ENCODE measurements around the gene SLC22A1.

The SLC22A1 gene

DNA sequence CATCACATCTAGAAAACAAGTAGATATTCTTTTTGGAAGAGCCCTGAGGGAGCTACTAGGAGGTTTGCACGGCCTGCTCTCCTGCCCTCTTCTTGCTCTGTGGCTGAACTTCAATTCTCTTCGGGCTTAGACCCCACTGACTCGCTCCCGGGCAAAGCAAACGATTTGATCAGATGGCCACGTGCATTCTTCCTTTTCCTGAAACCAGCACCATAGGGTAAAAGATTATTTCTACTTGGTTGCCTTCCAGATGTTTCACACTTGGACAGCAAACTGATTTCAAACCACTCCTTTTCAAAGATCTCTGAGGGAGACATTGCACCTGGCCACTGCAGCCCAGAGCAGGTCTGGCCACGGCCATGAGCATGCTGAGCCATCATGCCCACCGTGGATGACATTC, at the start of gene SLC22A1:
SLC22A1 (plus strand) TSS at position 258 of the 400 bp plus-strand sequence; CDS start at position 379, 121 bp downstream.
- Histone ChIP-seq H3K36me3 (ENCODE audit: control insufficient read depth in 1 of 2, insufficient read depth in 2 of 2, low read length in 2 of 2) (no peaks in the 10 kb centered on the region), H3K27ac (ENCODE audit: low read length) (no peak within 1 kb of the TSS), H3K27me3 (ENCODE audit: low read depth, low read length) (no peaks in the 10 kb centered on the region), H3K4me1 (ENCODE audit: control insufficient read depth in 1 of 2, insufficient read depth in 2 of 2, low read length in 2 of 2) (no peaks in the 10 kb centered on the region), H3K4me3 (ENCODE audit: low read depth in 1 of 2, low read length in 2 of 2) (no peak within 1 kb of the TSS), H3K9me3 (ENCODE audit: control insufficient read depth in 1 of 2, low read length in 2 of 2) (no peaks in the 10 kb centered on the region)

GRCh38 chr6:160073272-160073671, 48.3 kb upstream of the SLC22A1 start:
- peaks cover 86 to 96% of the 10 kb centered on the region in 2 donors for H3K36me3 ChIP-seq (ENCODE audit: control insufficient read depth in 1 of 2, insufficient read depth in 2 of 2, low read length in 2 of 2)
- H3K9me3 ChIP-seq (ENCODE audit: control insufficient read depth in 1 of 2, low read length in 2 of 2), result no peaks in the 10 kb centered on the region
- no peak overlapping the region for H3K4me3 ChIP-seq (ENCODE audit: low read depth in 1 of 2, low read length in 2 of 2)

GRCh38 chr6:160076009-160076408, 45.6 kb upstream of the SLC22A1 start:
- H3K36me3 ChIP-seq (ENCODE audit: control insufficient read depth in 1 of 2, insufficient read depth in 2 of 2, low read length in 2 of 2), result peaks cover 87 to 93% of the 10 kb centered on the region in 2 donors
- no peaks in the 10 kb centered on the region for H3K4me1 ChIP-seq (ENCODE audit: control insufficient read depth in 1 of 2, insufficient read depth in 2 of 2, low read length in 2 of 2)
- no peak overlapping the region for H3K4me3 ChIP-seq (ENCODE audit: low read depth in 1 of 2, low read length in 2 of 2)
- no peaks in the 10 kb centered on the region for H3K9me3 ChIP-seq (ENCODE audit: control insufficient read depth in 1 of 2, low read length in 2 of 2)
- H3K27ac ChIP-seq (ENCODE audit: low read length), result no peak overlapping the region
- no peaks in the 10 kb centered on the region for H3K27me3 ChIP-seq (ENCODE audit: low read depth, low read length)

More at GRCh38 chr6:160073272-160073671, 48.3 kb upstream of the SLC22A1 start:
- Histone ChIP-seq H3K27me3 (ENCODE audit: low read depth, low read length) (no peaks in the 10 kb centered on the region), H3K27ac (ENCODE audit: low read length) (no peak overlapping the region), H3K4me1 (ENCODE audit: control insufficient read depth in 1 of 2, insufficient read depth in 2 of 2, low read length in 2 of 2) (no peaks in the 10 kb centered on the region)

GRCh38 chr6:160077024-160077423, 44.6 kb upstream of the SLC22A1 start:
- Histone ChIP-seq H3K9me3 (ENCODE audit: control insufficient read depth in 1 of 2, low read length in 2 of 2) (no peaks in the 10 kb centered on the region), H3K4me1 (ENCODE audit: control insufficient read depth in 1 of 2, insufficient read depth in 2 of 2, low read length in 2 of 2) (no peaks in the 10 kb centered on the region), H3K27me3 (ENCODE audit: low read depth, low read length) (no peaks in the 10 kb centered on the region), H3K36me3 (ENCODE audit: control insufficient read depth in 1 of 2, insufficient read depth in 2 of 2, low read length in 2 of 2) (peaks cover 80 to 92% of the 10 kb centered on the region in 2 donors), H3K4me3 (ENCODE audit: low read depth in 1 of 2, low read length in 2 of 2) (no peak overlapping the region), H3K27ac (ENCODE audit: low read length) (no peak overlapping the region)

GRCh38 chr6:160077526-160077925, 44.1 kb upstream of the SLC22A1 start:
- Histone ChIP-seq H3K27ac (ENCODE audit: low read length) (no peak overlapping the region), H3K9me3 (ENCODE audit: control insufficient read depth in 1 of 2, low read length in 2 of 2) (no peaks in the 10 kb centered on the region), H3K36me3 (ENCODE audit: control insufficient read depth in 1 of 2, insufficient read depth in 2 of 2, low read length in 2 of 2) (peaks cover 75 to 89% of the 10 kb centered on the region in 2 donors), H3K4me3 (ENCODE audit: low read depth in 1 of 2, low read length in 2 of 2) (no peak overlapping the region), H3K27me3 (ENCODE audit: low read depth, low read length) (no peaks in the 10 kb centered on the region), H3K4me1 (ENCODE audit: control insufficient read depth in 1 of 2, insufficient read depth in 2 of 2, low read length in 2 of 2) (no peaks in the 10 kb centered on the region)

- Histone ChIP-seq H3K36me3 (ENCODE audit: control insufficient read depth in 1 of 2, insufficient read depth in 2 of 2, low read length in 2 of 2) (peaks cover 61 to 86% of the 10 kb centered on the region in 2 donors), H3K27me3 (ENCODE audit: low read depth, low read length) (no peaks in the 10 kb centered on the region), H3K9me3 (ENCODE audit: control insufficient read depth in 1 of 2, low read length in 2 of 2) (no peaks in the 10 kb centered on the region), H3K4me3 (ENCODE audit: low read depth in 1 of 2, low read length in 2 of 2) (no peak overlapping the region), H3K27ac (ENCODE audit: low read length) (no peak overlapping the region), H3K4me1 (ENCODE audit: control insufficient read depth in 1 of 2, insufficient read depth in 2 of 2, low read length in 2 of 2) (no peaks in the 10 kb centered on the region)
Measured at GRCh38 chr6:160078883-160079685, 42.5 kb upstream of the SLC22A1 start.

DNA sequence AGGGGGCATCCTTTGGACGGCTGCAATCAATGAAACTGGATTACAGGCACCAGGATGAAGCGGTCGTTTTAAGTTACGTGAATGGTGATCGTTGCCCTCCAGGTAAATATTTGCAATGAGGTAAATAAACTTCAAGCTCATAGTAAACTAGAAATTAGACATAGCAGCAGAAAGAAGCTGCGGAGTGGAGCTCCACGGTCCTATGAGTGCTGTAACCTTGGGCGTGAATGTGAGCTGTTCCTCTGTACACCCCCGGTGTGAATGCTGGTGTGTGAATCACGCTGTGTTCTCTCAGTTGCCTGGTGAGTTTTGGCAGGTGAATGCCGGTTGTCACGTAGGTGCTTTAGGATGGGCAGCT, 42.0 kb upstream of the SLC22A1 start:
- no peaks in the 10 kb centered on the region for H3K9me3 ChIP-seq (ENCODE audit: control insufficient read depth in 1 of 2, low read length in 2 of 2)
- H3K4me3 ChIP-seq (ENCODE audit: low read depth in 1 of 2, low read length in 2 of 2), result no peak overlapping the region
- H3K27ac ChIP-seq (ENCODE audit: low read length), result no peak overlapping the region
- H3K27me3 ChIP-seq (ENCODE audit: low read depth, low read length), result no peaks in the 10 kb centered on the region
- H3K36me3 ChIP-seq (ENCODE audit: control insufficient read depth in 1 of 2, insufficient read depth in 2 of 2, low read length in 2 of 2), result peaks cover 61 to 86% of the 10 kb centered on the region in 2 donors
- no peaks in the 10 kb centered on the region for H3K4me1 ChIP-seq (ENCODE audit: control insufficient read depth in 1 of 2, insufficient read depth in 2 of 2, low read length in 2 of 2)

DNA sequence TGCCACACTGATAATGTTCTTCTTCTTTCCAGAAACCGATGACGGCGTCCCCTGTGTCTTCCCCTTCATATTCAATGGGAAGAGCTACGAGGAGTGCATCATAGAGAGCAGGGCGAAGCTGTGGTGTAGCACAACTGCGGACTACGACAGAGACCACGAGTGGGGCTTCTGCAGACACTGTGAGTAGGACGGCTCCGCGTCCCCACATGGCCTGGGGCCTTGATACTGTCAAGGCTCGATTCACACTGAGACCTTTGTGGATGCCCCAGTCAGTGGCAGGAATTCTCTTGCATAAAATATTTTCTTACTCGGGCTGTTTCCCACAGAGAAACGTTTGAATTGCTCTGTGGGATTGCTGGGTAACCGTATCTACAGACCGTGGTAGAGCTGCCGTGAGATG, 41.5 kb upstream of the SLC22A1 start:
- H3K9me3 ChIP-seq (ENCODE audit: control insufficient read depth in 1 of 2, low read length in 2 of 2), result no peaks in the 10 kb centered on the region

GRCh38 chr6:160081398-160081797, 40.2 kb upstream of the SLC22A1 start:
- Histone ChIP-seq H3K9me3 (ENCODE audit: control insufficient read depth in 1 of 2, low read length in 2 of 2) (no peaks in the 10 kb centered on the region), H3K27me3 (ENCODE audit: low read depth, low read length) (no peaks in the 10 kb centered on the region), H3K4me1 (ENCODE audit: control insufficient read depth in 1 of 2, insufficient read depth in 2 of 2, low read length in 2 of 2) (no peaks in the 10 kb centered on the region), H3K36me3 (ENCODE audit: control insufficient read depth in 1 of 2, insufficient read depth in 2 of 2, low read length in 2 of 2) (peaks cover 59 to 84% of the 10 kb centered on the region in 2 donors), H3K27ac (ENCODE audit: low read length) (no peak overlapping the region), H3K4me3 (ENCODE audit: low read depth in 1 of 2, low read length in 2 of 2) (no peak overlapping the region)

More for the DNA sequence above, 41.5 kb upstream of the SLC22A1 start:
- Histone ChIP-seq H3K4me1 (ENCODE audit: control insufficient read depth in 1 of 2, insufficient read depth in 2 of 2, low read length in 2 of 2) (no peaks in the 10 kb centered on the region), H3K36me3 (ENCODE audit: control insufficient read depth in 1 of 2, insufficient read depth in 2 of 2, low read length in 2 of 2) (peaks cover 64 to 86% of the 10 kb centered on the region in 2 donors), H3K27ac (ENCODE audit: low read length) (no peak overlapping the region), H3K4me3 (ENCODE audit: low read depth in 1 of 2, low read length in 2 of 2) (no peak overlapping the region), H3K27me3 (ENCODE audit: low read depth, low read length) (no peaks in the 10 kb centered on the region)

- no peak overlapping the region for H3K27ac ChIP-seq (ENCODE audit: low read length)
- peaks cover 48 to 82% of the 10 kb centered on the region in 2 donors for H3K36me3 ChIP-seq (ENCODE audit: control insufficient read depth in 1 of 2, insufficient read depth in 2 of 2, low read length in 2 of 2)
Measured at GRCh38 chr6:160082627-160083026, 39.0 kb upstream of the SLC22A1 start.

GRCh38 chr6:160084198-160084776, 37.3 kb upstream of the SLC22A1 start:
- Histone ChIP-seq H3K27ac (ENCODE audit: low read length) (no peak overlapping the region), H3K36me3 (ENCODE audit: control insufficient read depth in 1 of 2, insufficient read depth in 2 of 2, low read length in 2 of 2) (peaks cover 36 to 72% of the 10 kb centered on the region in 2 donors), H3K9me3 (ENCODE audit: control insufficient read depth in 1 of 2, low read length in 2 of 2) (no peaks in the 10 kb centered on the region), H3K27me3 (ENCODE audit: low read depth, low read length) (no peaks in the 10 kb centered on the region), H3K4me3 (ENCODE audit: low read depth in 1 of 2, low read length in 2 of 2) (no peak overlapping the region), H3K4me1 (ENCODE audit: control insufficient read depth in 1 of 2, insufficient read depth in 2 of 2, low read length in 2 of 2) (peaks cover 0 to 5% of the 10 kb centered on the region in 2 donors)

More at GRCh38 chr6:160082627-160083026, 39.0 kb upstream of the SLC22A1 start:
- no peaks in the 10 kb centered on the region for H3K9me3 ChIP-seq (ENCODE audit: control insufficient read depth in 1 of 2, low read length in 2 of 2)
- no peaks in the 10 kb centered on the region for H3K27me3 ChIP-seq (ENCODE audit: low read depth, low read length)
- H3K4me1 ChIP-seq (ENCODE audit: control insufficient read depth in 1 of 2, insufficient read depth in 2 of 2, low read length in 2 of 2), result no peaks in the 10 kb centered on the region
- H3K4me3 ChIP-seq (ENCODE audit: low read depth in 1 of 2, low read length in 2 of 2), result no peak overlapping the region

Data from muscle layer of duodenum (tissue), 2 donors.